Measurements from ENCODE around the gene SBF2.
"Not testable (repeated sequence)": the region's sequence is repeated elsewhere in the genome, so short reads cannot be mapped to it uniquely, and the experiment has no call there.

GRCh38 chr11:9939150-9939549, 354.9 kb downstream of the SBF2 start:
- not testable (repeated sequence) for TF ChIP-seq CTCF (IDR thresholded peaks at IDR 0.05; ENCODE audit: insufficient read depth, low read length); GABPA (IDR thresholded peaks at IDR 0.05; ENCODE audit: low read depth); POLR2AphosphoS5 (IDR thresholded peaks at IDR 0.05; ENCODE audit: low read depth); SPI1 (IDR thresholded peaks at IDR 0.05; ENCODE audit: borderline replicate concordance, low read depth); REST (IDR thresholded peaks at IDR 0.05; ENCODE audit: insufficient replicate concordance, low read depth)
